H9 (cell line): ENCODE results near the gene RNU6-1. TPM values are rescaled to one million over a fixed set of nuclear protein-coding genes. Genes with fewer than 3 reads are reported as not detected.
A peak's percentile ranks its signal among the peaks of the same experiment; 100 is the strongest.

Experiments used
- DNase-seq: peaks from one replicate; pipeline ENCODE4 v3.0.0-alpha.2; 2017
- H2AFZ ChIP-seq: one replicate; pipeline ENCODE4 v1.6.1; 2013; ENCODE audit warnings: mild to moderate bottlenecking, low read length, control low read depth, moderate library complexity
- H2AK5ac ChIP-seq: 2 replicates; pipeline ENCODE4 v1.6.1; 2013; ENCODE audit warnings: low read length, control low read depth, mixed read lengths; ENCODE audit not compliant: insufficient read length
- H2BK120ac ChIP-seq: one replicate; pipeline ENCODE4 v1.6.1; 2013; ENCODE audit warnings: low read depth, mild to moderate bottlenecking, low read length, control low read depth, inconsistent platforms; ENCODE audit not compliant: poor library complexity, severe bottlenecking
- H2BK12ac ChIP-seq: 2 replicates; pipeline ENCODE4 v1.6.1; 2013; ENCODE audit warnings: low read length, control low read depth, mixed read lengths, low read depth; ENCODE audit not compliant: insufficient read length
- H2BK15ac ChIP-seq: 2 replicates; pipeline ENCODE4 v1.6.1; 2013; ENCODE audit warnings: low read depth, low read length, control low read depth
- H2BK20ac ChIP-seq: one replicate; pipeline ENCODE4 v1.6.1; 2013; ENCODE audit warnings: low read depth, mild to moderate bottlenecking, low read length, control low read depth, inconsistent platforms; ENCODE audit not compliant: poor library complexity, severe bottlenecking
- H2BK5ac ChIP-seq: 2 replicates; pipeline ENCODE4 v1.6.1; 2013; ENCODE audit warnings: low read length, control low read depth, mixed read lengths; ENCODE audit not compliant: insufficient read length
- H3K14ac ChIP-seq: 2 replicates; pipeline ENCODE4 v1.6.1; 2013; ENCODE audit warnings: low read length, control low read depth; ENCODE audit not compliant: insufficient read depth
- H3K18ac ChIP-seq: 2 replicates; pipeline ENCODE4 v1.6.1; 2013; ENCODE audit warnings: low read depth, mild to moderate bottlenecking, mixed read lengths, low read length, control low read depth; ENCODE audit not compliant: insufficient read length
- H3K23ac ChIP-seq: 2 replicates; pipeline ENCODE4 v1.6.1; 2013; ENCODE audit warnings: low read length, control low read depth, mixed read lengths, low read depth; ENCODE audit not compliant: insufficient read length
- H3K23me2 ChIP-seq: 2 replicates; pipeline ENCODE4 v1.6.1; 2013; ENCODE audit warnings: low read depth, mild to moderate bottlenecking, mixed read lengths, low read length, control low read depth; ENCODE audit not compliant: insufficient read length, poor library complexity, severe bottlenecking
- H3K27ac ChIP-seq: 2 replicates; pipeline ENCODE4 v1.5.1; 2013; ENCODE audit warnings: low read length, control low read depth, mixed read lengths, low read depth; ENCODE audit not compliant: insufficient read length
- H3K27me3 ChIP-seq: 2 replicates; pipeline ENCODE4 v1.6.1; 2013; ENCODE audit warnings: low read length, control low read depth, inconsistent platforms; ENCODE audit not compliant: insufficient read depth
- H3K4ac ChIP-seq: 2 replicates; pipeline ENCODE4 v1.6.1; 2013; ENCODE audit warnings: low read depth, mild to moderate bottlenecking, control low read depth, inconsistent platforms, low read length, moderate library complexity
- H3K4me1 ChIP-seq: 2 replicates; pipeline ENCODE4 v1.6.1; 2013; ENCODE audit warnings: low read length, control low read depth, inconsistent platforms; ENCODE audit not compliant: insufficient read depth
- H3K4me2 ChIP-seq: 2 replicates; pipeline ENCODE4 v1.6.1; 2013; ENCODE audit warnings: low read length, control low read depth, mixed read lengths; ENCODE audit not compliant: insufficient read length, insufficient read depth
- H3K56ac ChIP-seq: 2 replicates; pipeline ENCODE4 v1.6.1; 2013; ENCODE audit warnings: low read depth, mild to moderate bottlenecking, mixed read lengths, low read length, control low read depth; ENCODE audit not compliant: insufficient read length
- H3K79me1 ChIP-seq: 2 replicates; pipeline ENCODE4 v1.6.1; 2013; ENCODE audit warnings: low read depth, mild to moderate bottlenecking, moderate library complexity, low read length, control low read depth, inconsistent platforms; ENCODE audit not compliant: insufficient read depth, poor library complexity, severe bottlenecking
- H3K79me2 ChIP-seq: 2 replicates; pipeline ENCODE4 v1.6.1; 2013; ENCODE audit warnings: low read length, control low read depth, inconsistent platforms; ENCODE audit not compliant: insufficient read depth
- H3K9ac ChIP-seq: 2 replicates; pipeline ENCODE4 v1.6.1; 2013; ENCODE audit warnings: low read length, control low read depth, mixed read lengths; ENCODE audit not compliant: insufficient read length; ENCODE audit errors: extremely low read depth
- H3K9me3 ChIP-seq: one replicate; pipeline ENCODE4 v1.6.1; 2013; ENCODE audit warnings: low read depth, low read length, inconsistent platforms; ENCODE audit not compliant: control insufficient read depth
- H3T11ph ChIP-seq: one replicate; pipeline ENCODE4 v1.6.1; 2013; ENCODE audit warnings: mild to moderate bottlenecking, low read length, control low read depth, inconsistent platforms
- H4K20me1 ChIP-seq: one replicate; pipeline ENCODE4 v1.6.1; 2013; ENCODE audit not compliant: control insufficient read depth, insufficient read length, insufficient read depth
- H4K5ac ChIP-seq: 2 replicates; pipeline ENCODE4 v1.6.1; 2013; ENCODE audit warnings: low read depth, mild to moderate bottlenecking, mixed read lengths, low read length, control low read depth; ENCODE audit not compliant: insufficient read length
- H4K8ac ChIP-seq: replicated peaks from 2 replicates; pipeline ENCODE4 v1.6.1; 2013; ENCODE audit warnings: low read length, control low read depth, mixed read lengths, low read depth; ENCODE audit not compliant: insufficient read length
- H4K91ac ChIP-seq: 2 replicates; pipeline ENCODE4 v1.6.1; 2013; ENCODE audit warnings: low read depth, mild to moderate bottlenecking, moderate library complexity, mixed read lengths, low read length, control low read depth; ENCODE audit not compliant: insufficient read length
- H3K27ac Mint-ChIP-seq, 3 experiments: 2 replicates in 2 of 3; 3 replicates in 1 of 3; pipeline ENCODE4 v1.8.0; 2020 to 2021; ENCODE audit warnings: mixed read lengths in 3 of 3, mild to moderate bottlenecking in 1 of 3, moderate library complexity in 1 of 3
- H3K27me3 Mint-ChIP-seq: 2 replicates; pipeline ENCODE4 v1.8.0; 2021; ENCODE audit warnings: low read depth, mild to moderate bottlenecking, moderate library complexity, mixed read lengths
- H3K36me3 Mint-ChIP-seq, 3 experiments: 2 replicates in 2 of 3; 3 replicates in 1 of 3; pipeline ENCODE4 v1.8.0; 2020 to 2021; ENCODE audit warnings: low read depth in 3 of 3, mixed read lengths in 3 of 3; ENCODE audit not compliant: insufficient read depth in 1 of 3
- H3K4me1 Mint-ChIP-seq, 2 experiments: 2 replicates each; pipeline ENCODE4 v1.8.0; 2020; ENCODE audit warnings: mixed read lengths in 2 of 2
- H3K4me3 Mint-ChIP-seq, 2 experiments: 2 replicates in 1 of 2; 3 replicates in 1 of 2; pipeline ENCODE4 v1.8.0; 2020 to 2021; ENCODE audit warnings: mild to moderate bottlenecking in 2 of 2, mixed read lengths in 2 of 2, moderate library complexity in 1 of 2
- H3K9me3 Mint-ChIP-seq, 2 experiments: 2 replicates in 1 of 2; 3 replicates in 1 of 2; pipeline ENCODE4 v1.8.0; 2020; ENCODE audit warnings: mild to moderate bottlenecking in 2 of 2, mixed read lengths in 2 of 2, moderate library complexity in 1 of 2
- CTCF ChIP-seq: fragments of 200-600 bp; sonication (generic); conservative IDR thresholded peaks from 3 replicates; pipeline ENCODE4 v1.8.0; 2021; ENCODE audit warnings: antibody characterized with exemption, mild to moderate bottlenecking
- WGBS: extraction: QIAGEN DNeasy Blood & Tissue Kit; methylation state at CpG from one replicate; pipeline ENCODE4 v1.1.7; 2013; ENCODE audit warnings: missing lambda C conversion rate, low lambda C conversion rate, mixed read lengths; ENCODE audit not compliant: insufficient read length; ENCODE audit errors: extremely low coverage; 5-methylcytosine and 5-hydroxymethylcytosine counted together
- total RNA-seq: library from RNA; stranded (reverse); gene quantifications from 2 replicates; pipeline ENCODE4 v1.2.1, GENCODE V29; 2021

The RNU6-1 gene
- total RNA-seq, 1 experiment from 2014 or later = not detected

GRCh38 chr15:67824976-67825880 lies 14.6 kb downstream of the RNU6-1 start, which contains the start of gene SKOR1:
SKOR1 (plus strand) TSS chr15:67825509; CDS start chr15:67825603, 94 bp downstream.
- Histone ChIP-seq H2BK5ac (no peak within 1 kb of the TSS), H3T11ph (no peak within 1 kb of the TSS), H3K9ac (no peak within 1 kb of the TSS), H2AFZ (no peak within 1 kb of the TSS), H2BK20ac (no peak within 1 kb of the TSS), H4K5ac (no peak within 1 kb of the TSS), H3K4me1 (peaks cover 4% of the 10 kb centered on the region; the same call in 1 of the 2 replicates), H4K20me1 (peaks cover 3% of the 10 kb centered on the region), H4K91ac (no peak within 1 kb of the TSS), H3K23me2 (no peaks in the 10 kb centered on the region), H4K8ac (no peak within 1 kb of the TSS), H3K56ac (no peak within 1 kb of the TSS), H2BK12ac (no peak within 1 kb of the TSS), H2BK120ac (no peak within 1 kb of the TSS), H3K79me2 (no peaks in the 10 kb centered on the region), H3K79me1 (no peaks in the 10 kb centered on the region), H2AK5ac (no peak within 1 kb of the TSS), H3K14ac (no peak within 1 kb of the TSS), H3K9me3 (no peaks in the 10 kb centered on the region), H3K4ac (no peak within 1 kb of the TSS), H3K4me2 (peak within 1 kb of the TSS; percentile 7), H3K27ac (no peak within 1 kb of the TSS), H3K27me3 (peaks cover 93% of the 10 kb centered on the region), H2BK15ac (no peak within 1 kb of the TSS), H3K18ac (no peak within 1 kb of the TSS), H3K23ac (no peak within 1 kb of the TSS)
- peak; percentile 80 for DNase-seq
- H3K36me3 Mint-ChIP-seq = peaks cover 0 to 1% (median 0%) of the 10 kb centered on the region in 3 experiments; a peak in 3 of 7 replicates
- H3K9me3 Mint-ChIP-seq = peaks cover 6 to 8% of the 10 kb centered on the region in 2 experiments; a peak in 4 of 5 replicates
- no CpG with 5 or more reads among the region's 58 CpGs for WGBS
- no peak within 1 kb of the TSS for H3K27ac Mint-ChIP-seq
- H3K4me3 Mint-ChIP-seq = peak within 1 kb of the TSS in 1 of 2 experiments; percentile 70; a peak in 3 of 5 replicates
- H3K27me3 Mint-ChIP-seq = peaks cover 92% of the 10 kb centered on the region
- no peak for TF ChIP-seq CTCF
- peaks cover 35 to 63% of the 10 kb centered on the region in 2 experiments for H3K4me1 Mint-ChIP-seq
